SK-N-SH (cell line): ENCODE measurements around the gene ZNF407. TPM values are rescaled to one million over a fixed set of nuclear protein-coding genes. Genes with fewer than 3 reads are reported as not detected.

Experiments used
- CTCF ChIA-PET: fragments of 300-600, 350-600 bp; formaldehyde crosslinking; extraction: SDS; loops from one replicate; lab custom pipeline; 2021; lab: Yijun Ruan, JAX
- POLR2A ChIA-PET: fragments of 350-600 bp; sonication (Branson Sonifier 250); formaldehyde crosslinking; extraction: SDS; loops from one replicate; lab custom pipeline; 2020; ENCODE audit warnings: antibody characterized with exemption, inconsistent platforms; lab: Yijun Ruan, JAX
- DNase-seq: peaks from one replicate; pipeline ENCODE4 v3.0.0; 2012
- H2AFZ ChIP-seq: fragments of 200-600 bp; sonication (generic); 2 replicates; pipeline ENCODE4 v1.8.1; 2016; ENCODE audit warnings: antibody characterized with exemption, mild to moderate bottlenecking, low read depth
- H3F3A ChIP-seq: fragments of 200-600 bp; sonication (generic); replicated peaks from 2 replicates; pipeline ENCODE3; 2016; ENCODE audit warnings: antibody characterized with exemption, mild to moderate bottlenecking; ENCODE audit not compliant: insufficient read depth
- H3K27ac ChIP-seq, 2 experiments: fragments of 200-500 bp in 1 of 2; fragments of 200-600 bp in 1 of 2; sonication (Bioruptor generic) in 1 of 2; sonication (generic), shearing (Covaris generic) in 1 of 2; 2 replicates each; pipeline versions ENCODE4 v1.5.1 to v1.6.1; 2014 to 2016; ENCODE audit warnings: low read depth in 2 of 2, inconsistent platforms in 1 of 2, low read length in 1 of 2, mild to moderate bottlenecking in 1 of 2, mixed read lengths in 1 of 2
- H3K27me3 ChIP-seq: fragments of 200-600 bp; sonication (generic), shearing (Covaris generic); 2 replicates; pipeline ENCODE4 v1.6.1; 2016; ENCODE audit warnings: mixed run types; ENCODE audit not compliant: insufficient read depth
- H3K36me3 ChIP-seq, 2 experiments: fragments of 200-500 bp in 1 of 2; fragments of 200-600 bp in 1 of 2; sonication (Bioruptor generic) in 1 of 2; sonication (generic) in 1 of 2; replicated peaks in 1 of 2; 2 replicates each; pipeline versions ENCODE3 to v1.5.1; 2014 to 2016; ENCODE audit warnings: low read length in 1 of 2, mild to moderate bottlenecking in 1 of 2; ENCODE audit not compliant: insufficient read depth in 2 of 2, control insufficient read depth in 1 of 2
- H3K4me1 ChIP-seq, 2 experiments: fragments of 200-500 bp in 1 of 2; fragments of 200-600 bp in 1 of 2; sonication (Bioruptor generic) in 1 of 2; sonication (generic), shearing (Covaris generic) in 1 of 2; 2 replicates each; pipeline versions ENCODE4 v1.5.1 to v1.6.1; 2014 to 2016; ENCODE audit warnings: low read depth in 1 of 2, low read length in 1 of 2, mixed run types in 1 of 2; ENCODE audit not compliant: insufficient read depth in 2 of 2, control insufficient read depth in 1 of 2
- H3K4me2 ChIP-seq: fragments of 200-600 bp; sonication (generic), shearing (Covaris generic); 2 replicates; pipeline ENCODE4 v1.6.1; 2017; ENCODE audit warnings: mixed run types
- H3K4me3 ChIP-seq, 2 experiments: fragments of 200-500 bp in 1 of 2; fragments of 200-600 bp in 1 of 2; sonication (Bioruptor generic) in 1 of 2; sonication (generic), shearing (Covaris generic) in 1 of 2; 2 replicates each; pipeline versions ENCODE4 v1.5.1 to v1.8.1; 2014 to 2016; ENCODE audit warnings: low read depth in 2 of 2, inconsistent platforms in 1 of 2, low read length in 1 of 2, mild to moderate bottlenecking in 1 of 2, mixed read lengths in 1 of 2, moderate library complexity in 1 of 2
- H3K79me2 ChIP-seq: fragments of 200-600 bp; sonication (generic); 2 replicates; pipeline ENCODE4 v1.8.1; 2017; ENCODE audit warnings: mild to moderate bottlenecking; ENCODE audit not compliant: insufficient read depth
- H3K9ac ChIP-seq: fragments of 200-600 bp; sonication (generic); 2 replicates; pipeline ENCODE4 v1.6.1; 2017; ENCODE audit warnings: mixed run types
- H3K9me2 ChIP-seq: fragments of 200-600 bp; sonication (generic); 2 replicates; pipeline ENCODE4 v1.6.1; 2017; ENCODE audit warnings: mixed run types
- H3K9me3 ChIP-seq: fragments of 200-600 bp; sonication (generic); 2 replicates; pipeline ENCODE4 v1.6.1; 2017; ENCODE audit warnings: mixed run types, mild to moderate bottlenecking, moderate library complexity
- H4K20me1 ChIP-seq: fragments of 200-600 bp; sonication (generic); 2 replicates; pipeline ENCODE4 v1.6.1; 2017; ENCODE audit warnings: mild to moderate bottlenecking, mixed run types; ENCODE audit not compliant: insufficient read depth
- ELF1 ChIP-seq: IDR thresholded peaks from 2 replicates; pipeline ENCODE4 v1.4.0; 2012
- FOXJ3 ChIP-seq: sonication (generic); formaldehyde crosslinking; IDR thresholded peaks from 2 replicates; pipeline ENCODE4 v1.5.1; 2020; ENCODE audit warnings: mild to moderate bottlenecking, missing genetic modification reagents
- GATA2 ChIP-seq: sonication (generic); formaldehyde crosslinking; IDR thresholded peaks from 2 replicates; pipeline ENCODE4 v1.5.0; 2020; ENCODE audit warnings: mild to moderate bottlenecking, missing genetic modification reagents
- MEF2A ChIP-seq: IDR thresholded peaks from 2 replicates; pipeline ENCODE4 v1.4.0; 2012; ENCODE audit warnings: low read depth, borderline replicate concordance
- NRF1 ChIP-seq: IDR thresholded peaks from 2 replicates; pipeline ENCODE4 v1.6.1; 2012; ENCODE audit warnings: low read depth, mild to moderate bottlenecking, low read length
- RFX5 ChIP-seq: IDR thresholded peaks from 2 replicates; pipeline ENCODE4 v1.6.1; 2012; ENCODE audit warnings: mild to moderate bottlenecking, improper control_type of control experiment, low read length
- TCF12 ChIP-seq: IDR thresholded peaks from 2 replicates; pipeline ENCODE4 v1.4.0; 2012
- YY1 ChIP-seq: IDR thresholded peaks from 2 replicates; pipeline ENCODE4 v1.4.0; 2012; ENCODE audit warnings: low read depth, mild to moderate bottlenecking
- WGBS: methylation state at CpG from one replicate; pipeline ENCODE4 v1.1.6; 2017; ENCODE audit warnings: low lambda C conversion rate; 5-methylcytosine and 5-hydroxymethylcytosine counted together
- polyA plus RNA-seq, 3 experiments: library from polyadenylated mRNA; depleted of rRNA; stranded (reverse); fragments of >200 nt; gene quantifications; 2 replicates each; pipeline ENCODE4 v1.2.3, GENCODE V29; 2012
- TF ChIP-seq, protein P1 (sequence below): IDR thresholded peaks from 2 replicates; pipeline ENCODE4 v1.4.0; 2012; ENCODE audit warnings: low read depth, borderline replicate concordance
- TF ChIP-seq, protein P2 (sequence below): fragments of 150-350 bp; IDR thresholded peaks from 2 replicates; pipeline ENCODE4 v1.6.1; 2016; ENCODE audit warnings: mild to moderate bottlenecking, low read depth, low read length

The ZNF407 gene
- polyA plus RNA-seq, 1 of the 3 experiments (the other 2 are of a cell fraction), result 2.6 TPM

GRCh38 chr18:74790451-74790850, 192.8 kb downstream of the ZNF407 start:
- Histone ChIP-seq H4K20me1 (no peaks in the 10 kb centered on the region), H3K9ac (no peak overlapping the region), H3K9me2 (no peaks in the 10 kb centered on the region), H3K4me3 (no peak overlapping the region), H3F3A (no peaks in the 10 kb centered on the region), H3K27ac (no peak overlapping the region), H3K27me3 (no peaks in the 10 kb centered on the region), H2AFZ (no peak overlapping the region), H3K36me3 (peaks cover 0 to 8% of the 10 kb centered on the region in 2 experiments), H3K4me1 (peaks cover 0 to 3% of the 10 kb centered on the region in 2 experiments; a peak in 1 of 4 replicates), H3K9me3 (no peaks in the 10 kb centered on the region; the same call in 1 of the 2 replicates), H3K79me2 (no peaks in the 10 kb centered on the region), H3K4me2 (no peak overlapping the region)
- CTCF ChIA-PET, result no interaction called here
- WGBS, result 92% methylated on average over 1 of the region's 1 CpG
- no peak for DNase-seq
- TF ChIP-seq NRF1 (no peak), FOXJ3 (CRISPR knock-in tag) (no peak)
- TF ChIP-seq, protein P1, sequence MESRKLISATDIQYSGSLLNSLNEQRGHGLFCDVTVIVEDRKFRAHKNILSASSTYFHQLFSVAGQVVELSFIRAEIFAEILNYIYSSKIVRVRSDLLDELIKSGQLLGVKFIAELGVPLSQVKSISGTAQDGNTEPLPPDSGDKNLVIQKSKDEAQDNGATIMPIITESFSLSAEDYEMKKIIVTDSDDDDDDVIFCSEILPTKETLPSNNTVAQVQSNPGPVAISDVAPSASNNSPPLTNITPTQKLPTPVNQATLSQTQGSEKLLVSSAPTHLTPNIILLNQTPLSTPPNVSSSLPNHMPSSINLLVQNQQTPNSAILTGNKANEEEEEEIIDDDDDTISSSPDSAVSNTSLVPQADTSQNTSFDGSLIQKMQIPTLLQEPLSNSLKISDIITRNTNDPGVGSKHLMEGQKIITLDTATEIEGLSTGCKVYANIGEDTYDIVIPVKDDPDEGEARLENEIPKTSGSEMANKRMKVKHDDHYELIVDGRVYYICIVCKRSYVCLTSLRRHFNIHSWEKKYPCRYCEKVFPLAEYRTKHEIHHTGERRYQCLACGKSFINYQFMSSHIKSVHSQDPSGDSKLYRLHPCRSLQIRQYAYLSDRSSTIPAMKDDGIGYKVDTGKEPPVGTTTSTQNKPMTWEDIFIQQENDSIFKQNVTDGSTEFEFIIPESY, result no peak
- POLR2A ChIA-PET, result no interaction called here

DNA sequence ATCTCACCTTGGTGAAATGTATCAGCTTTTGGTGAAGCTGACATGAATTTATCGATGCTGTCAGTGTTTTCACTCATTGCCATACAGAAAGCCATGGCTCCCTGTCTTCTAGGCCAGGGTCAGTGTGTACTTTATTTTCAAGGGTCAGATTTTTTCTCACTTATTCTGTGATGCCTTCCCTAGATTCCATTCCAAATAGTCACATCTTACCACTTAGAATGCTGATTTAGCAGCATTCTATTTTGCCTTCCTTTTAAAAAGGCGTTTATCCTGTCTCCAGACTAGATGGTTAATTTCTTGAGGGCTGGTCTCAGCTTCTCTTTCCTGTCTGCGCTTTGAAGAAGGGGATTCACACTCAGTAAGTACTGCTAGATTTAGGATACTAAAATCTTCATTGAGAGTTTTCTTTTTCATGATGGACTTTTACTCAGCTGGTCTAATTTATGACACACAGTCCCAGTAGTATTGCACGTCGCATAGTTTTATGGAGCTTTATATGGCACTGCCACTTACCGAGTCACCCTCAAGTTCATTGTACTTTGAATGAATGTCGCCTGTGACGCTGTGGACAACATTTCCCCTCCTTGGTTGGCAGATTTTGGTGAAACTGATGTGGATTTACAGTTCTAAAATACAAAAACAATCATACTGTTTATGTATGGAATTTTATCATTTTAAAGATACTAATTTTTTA, 194.0 kb downstream of the ZNF407 start:
- Histone ChIP-seq H3K27me3 (no peaks in the 10 kb centered on the region), H3K36me3 (peaks cover 0 to 8% of the 10 kb centered on the region in 2 experiments), H3K9me3 (no peaks in the 10 kb centered on the region; the same call in 1 of the 2 replicates), H3K4me1 (peaks cover 0 to 9% of the 10 kb centered on the region in 2 experiments; a peak in 2 of 4 replicates), H3K4me3 (no peak overlapping the region), H3K27ac (no peak overlapping the region), H4K20me1 (no peaks in the 10 kb centered on the region), H3K9me2 (no peaks in the 10 kb centered on the region), H3K79me2 (no peaks in the 10 kb centered on the region), H3F3A (peaks cover 7% of the 10 kb centered on the region), H3K4me2 (no peak overlapping the region), H3K9ac (no peak overlapping the region), H2AFZ (no peak overlapping the region)
- DNase-seq, result no peak
- ChIA-PET POLR2A (no interaction called here), CTCF (interaction anchor here (1.2 kb wide), 1 partner anchor 687 kb away, joined by 3 read pairs; no protein-coding TSS in a partner anchor)
- TF ChIP-seq ELF1, result no peak
- no peak for TF ChIP-seq MEF2A
- no peak for TF ChIP-seq GATA2 (CRISPR knock-in tag)
- TF ChIP-seq, protein P2, sequence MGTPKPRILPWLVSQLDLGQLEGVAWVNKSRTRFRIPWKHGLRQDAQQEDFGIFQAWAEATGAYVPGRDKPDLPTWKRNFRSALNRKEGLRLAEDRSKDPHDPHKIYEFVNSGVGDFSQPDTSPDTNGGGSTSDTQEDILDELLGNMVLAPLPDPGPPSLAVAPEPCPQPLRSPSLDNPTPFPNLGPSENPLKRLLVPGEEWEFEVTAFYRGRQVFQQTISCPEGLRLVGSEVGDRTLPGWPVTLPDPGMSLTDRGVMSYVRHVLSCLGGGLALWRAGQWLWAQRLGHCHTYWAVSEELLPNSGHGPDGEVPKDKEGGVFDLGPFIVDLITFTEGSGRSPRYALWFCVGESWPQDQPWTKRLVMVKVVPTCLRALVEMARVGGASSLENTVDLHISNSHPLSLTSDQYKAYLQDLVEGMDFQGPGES, result no peak
- TF ChIP-seq YY1, result no peak
- no peak for TF ChIP-seq TCF12
- TF ChIP-seq RFX5, result no peak
- 96% methylated on average over 8 of the region's 8 CpGs for WGBS
